SU-DHL-6 (cell line): ENCODE data around the gene EHBP1.

ENCODE experiments used
- H2AFZ ChIP-seq: fragments of 200-600 bp; sonication (generic); 2 replicates; pipeline ENCODE4 v1.6.1; 2014; ENCODE audit warnings: low read depth, mild to moderate bottlenecking, moderate library complexity, mixed read lengths, antibody characterized with exemption, low read length; ENCODE audit not compliant: severe bottlenecking
- H3F3A ChIP-seq: fragments of 200-600 bp; shearing (Covaris generic); 2 replicates; pipeline ENCODE4 v1.6.0; 2016; ENCODE audit warnings: antibody characterized with exemption, mild to moderate bottlenecking; ENCODE audit not compliant: insufficient read depth
- H3K27ac ChIP-seq: fragments of 200-600 bp; sonication (generic); 2 replicates; pipeline ENCODE4 v1.5.1; 2016; ENCODE audit warnings: low read depth, mild to moderate bottlenecking, low read length, moderate library complexity, mixed read lengths
- H3K27me3 ChIP-seq: fragments of 200-600 bp; sonication (generic), shearing (Covaris generic); 2 replicates; pipeline ENCODE4 v1.6.0; 2014; ENCODE audit warnings: mild to moderate bottlenecking, low read length
- H3K36me3 ChIP-seq: fragments of 200-600 bp; sonication (generic); 2 replicates; pipeline ENCODE4 v1.6.1; 2014; ENCODE audit warnings: mild to moderate bottlenecking, low read length, mixed read lengths
- H3K4me2 ChIP-seq: fragments of 300-600, 200-600 bp; shearing (Covaris generic), sonication (generic); 2 replicates; pipeline ENCODE4 v1.6.0; 2014; ENCODE audit warnings: low read length, low read depth, mild to moderate bottlenecking; ENCODE audit not compliant: poor library complexity, severe bottlenecking
- H3K4me3 ChIP-seq: fragments of 200-600 bp; sonication (generic); 2 replicates; pipeline ENCODE4 v1.5.1; 2014; ENCODE audit warnings: antibody characterized with exemption, low read length, mild to moderate bottlenecking, mixed read lengths; ENCODE audit not compliant: insufficient read depth, poor library complexity, severe bottlenecking
- H3K79me2 ChIP-seq: fragments of 200-600 bp; sonication (generic); 2 replicates; pipeline ENCODE4 v1.6.1; 2014; ENCODE audit warnings: mild to moderate bottlenecking, low read length, moderate library complexity; ENCODE audit not compliant: insufficient read depth
- H3K9ac ChIP-seq: fragments of 200-600 bp; sonication (generic); 2 replicates; pipeline ENCODE4 v1.7.0; 2014; ENCODE audit warnings: mild to moderate bottlenecking, low read length
- H3K9me2 ChIP-seq: fragments of 200-600 bp; sonication (generic); replicated peaks from 2 replicates; pipeline ENCODE4 v1.6.1; 2014; ENCODE audit warnings: low read length; ENCODE audit not compliant: insufficient read depth
- H3K9me3 ChIP-seq: fragments of 200-600 bp; sonication (generic); 2 replicates; pipeline ENCODE4 v1.6.1; 2014; ENCODE audit warnings: low read length, mixed read lengths; ENCODE audit not compliant: insufficient read depth
- H4K20me1 ChIP-seq: fragments of 200-600 bp; sonication (generic); 2 replicates; pipeline ENCODE4 v1.6.1; 2014; ENCODE audit warnings: low read depth, mild to moderate bottlenecking, antibody characterized with exemption, low read length, moderate library complexity, mixed read lengths
- CTCF ChIP-seq: fragments of 200-600 bp; sonication (generic); IDR thresholded peaks from one replicate; pipeline ENCODE4 v1.5.1; 2017; ENCODE audit warnings: antibody characterized with exemption, mild to moderate bottlenecking, low read length, moderate library complexity; ENCODE audit not compliant: insufficient read depth, poor library complexity, severe bottlenecking
- EZH2phosphoT487 ChIP-seq: fragments of 200-600 bp; sonication (generic), shearing (Covaris generic); conservative IDR thresholded peaks from 2 replicates; pipeline ENCODE4 v1.6.1; 2018; ENCODE audit warnings: mild to moderate bottlenecking, antibody characterized with exemption, low read length, moderate library complexity, mixed read lengths

Gene EHBP1

DNA sequence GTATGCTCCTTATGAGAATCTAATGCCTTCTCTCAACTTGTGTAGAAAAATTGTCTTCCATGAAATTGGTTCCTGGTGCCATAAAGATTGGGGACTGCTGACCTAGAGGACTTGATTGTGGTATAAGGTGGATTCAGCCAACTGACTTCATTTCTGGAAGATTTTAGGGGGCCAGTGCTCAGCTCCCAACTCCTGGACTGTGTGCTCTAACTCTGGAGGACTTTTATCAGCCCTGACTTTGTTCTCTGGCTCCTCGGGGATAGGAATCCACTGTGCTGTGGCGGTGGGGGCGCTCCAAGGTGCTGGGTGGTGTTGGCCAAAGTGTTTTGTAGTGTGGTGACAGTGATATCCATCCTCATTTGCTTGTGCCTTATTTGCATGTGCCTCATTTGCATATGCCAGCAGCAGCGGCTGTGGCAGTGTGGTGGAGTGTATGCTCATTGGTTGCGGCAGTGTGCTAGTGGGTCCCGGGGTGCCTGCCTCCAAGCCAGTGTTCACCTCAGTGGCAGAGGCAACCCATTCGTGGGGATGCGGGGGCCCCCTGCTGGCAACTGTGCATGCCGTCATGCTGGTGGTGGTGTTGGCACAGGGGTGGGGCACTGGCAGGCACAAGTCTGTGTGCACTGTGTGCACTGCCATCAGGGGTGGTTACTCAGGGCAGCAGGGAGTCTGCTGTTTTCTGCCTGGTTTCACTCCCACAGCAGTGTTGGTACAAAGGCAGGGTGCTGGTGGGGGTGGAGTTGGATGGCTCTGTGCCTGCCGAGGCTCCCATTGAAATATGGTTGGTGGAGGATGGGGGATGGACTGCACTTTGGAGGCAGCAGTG lies 19.6 kb downstream of the EHBP1 start:
- no peak overlapping the region for H3K9ac ChIP-seq
- no peak overlapping the region for H3K27ac ChIP-seq

GRCh38 chr2:62725712-62726055 lies 20.2 kb downstream of the EHBP1 start:
- H3K27ac ChIP-seq: no peak overlapping the region
- no peaks in the 10 kb centered on the region for H3K9me2 ChIP-seq
- no peaks in the 10 kb centered on the region for H3K27me3 ChIP-seq
- H3K4me2 ChIP-seq: no peak overlapping the region
- no peaks in the 10 kb centered on the region for H3F3A ChIP-seq
- H2AFZ ChIP-seq: no peak overlapping the region
- H3K9ac ChIP-seq: no peak overlapping the region
- H3K4me3 ChIP-seq: no peak overlapping the region
- H3K36me3 ChIP-seq: no peaks in the 10 kb centered on the region
- TF ChIP-seq EZH2phosphoT487 (no peak), CTCF (no peak)
- no peaks in the 10 kb centered on the region; the same call in 1 of the 2 replicates for H3K79me2 ChIP-seq
- no peaks in the 10 kb centered on the region for H4K20me1 ChIP-seq
- no peaks in the 10 kb centered on the region for H3K9me3 ChIP-seq

More for the DNA sequence above, 19.6 kb downstream of the EHBP1 start:
- peak; percentile 34 for TF ChIP-seq CTCF
- no peak for TF ChIP-seq EZH2phosphoT487
- H3K4me2 ChIP-seq: no peak overlapping the region
- H3K4me3 ChIP-seq: no peak overlapping the region
- H3F3A ChIP-seq: no peaks in the 10 kb centered on the region
- no peaks in the 10 kb centered on the region for H4K20me1 ChIP-seq
- H3K9me3 ChIP-seq: no peaks in the 10 kb centered on the region
- no peaks in the 10 kb centered on the region for H3K27me3 ChIP-seq
- no peak overlapping the region for H2AFZ ChIP-seq
- H3K79me2 ChIP-seq: no peaks in the 10 kb centered on the region; the same call in 1 of the 2 replicates
- no peaks in the 10 kb centered on the region for H3K9me2 ChIP-seq
- H3K36me3 ChIP-seq: no peaks in the 10 kb centered on the region

DNA sequence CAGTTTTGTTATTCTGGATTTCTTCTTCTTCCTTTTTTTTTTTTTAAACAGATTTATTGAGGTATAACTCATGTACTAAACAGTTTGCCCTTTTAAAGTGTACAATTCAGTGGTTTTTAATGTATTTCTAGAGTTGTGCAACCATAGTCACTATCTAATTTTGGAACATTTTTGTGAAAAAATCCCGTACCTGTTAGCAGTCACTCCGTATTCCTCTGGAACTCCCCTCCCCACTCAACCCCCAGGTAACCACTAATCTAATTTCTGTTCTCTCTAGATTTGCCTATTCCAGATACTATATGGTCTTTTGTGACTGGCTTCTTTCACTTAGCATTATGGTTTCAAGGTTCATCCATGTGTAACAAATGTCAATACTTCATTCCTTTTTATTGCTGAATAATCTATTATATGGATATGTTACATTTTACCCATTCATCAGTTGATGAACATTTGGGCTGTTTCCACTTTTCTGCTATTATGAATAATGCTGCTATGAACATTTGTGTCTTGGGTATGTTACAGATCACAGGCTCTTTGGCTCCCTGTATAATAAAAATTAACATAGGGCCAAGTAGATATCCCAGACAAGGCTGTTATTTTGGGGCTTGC lies 21.9 kb downstream of the EHBP1 start:
- no peaks in the 10 kb centered on the region for H3K36me3 ChIP-seq
- H3K4me3 ChIP-seq: no peak overlapping the region
- H3K9me2 ChIP-seq: no peaks in the 10 kb centered on the region
- H3K27ac ChIP-seq: no peak overlapping the region
- no peaks in the 10 kb centered on the region; the same call in 1 of the 2 replicates for H3K79me2 ChIP-seq
- no peaks in the 10 kb centered on the region for H3F3A ChIP-seq
- H3K9me3 ChIP-seq: no peaks in the 10 kb centered on the region
- TF ChIP-seq CTCF (no peak), EZH2phosphoT487 (no peak)
- no peaks in the 10 kb centered on the region for H4K20me1 ChIP-seq
- H3K27me3 ChIP-seq: no peaks in the 10 kb centered on the region
- no peak overlapping the region for H2AFZ ChIP-seq
- H3K4me2 ChIP-seq: no peak overlapping the region
- no peak overlapping the region for H3K9ac ChIP-seq
